MCF 10A (cell line): Measurements from ENCODE around the gene C11orf65. TPM values are rescaled to one million over a fixed set of nuclear protein-coding genes. Genes with fewer than 3 reads are reported as not detected.
A peak's percentile ranks its signal among the peaks of the same experiment; 100 is the strongest.
"Not testable (repeated sequence)": the region's sequence is repeated elsewhere in the genome, so short reads cannot be mapped to it uniquely, and the experiment has no call there.

ENCODE experiments used
- BruUV-seq: library from RNA; stranded (reverse); fragments of 400-500 nt; replicated peaks from 2 replicates; lab custom pipeline; 2021; lab: Mats Ljungman, UMichigan
- CTCF ChIA-PET: fragments of 300-600 bp; sonication (Branson Sonifier 250); formaldehyde crosslinking; extraction: SDS; loops from one replicate; lab custom pipeline; 2021; ENCODE audit warnings: antibody characterized with exemption, inconsistent platforms; lab: Yijun Ruan, JAX
- POLR2A ChIA-PET: fragments of 300-600, 350-650 bp; sonication (Branson Sonifier 250); formaldehyde crosslinking; extraction: SDS; loops from one replicate; lab custom pipeline; 2020; ENCODE audit warnings: antibody characterized with exemption, inconsistent platforms; lab: Yijun Ruan, JAX
- DNase-seq: peaks from one replicate; pipeline ENCODE4 v3.0.0-alpha.2; 2018; ENCODE audit not compliant: unreplicated experiment
- H3K27ac Mint-ChIP-seq: one replicate; pipeline ENCODE4 v1.8.0; 2022; ENCODE audit warnings: mild to moderate bottlenecking, low read depth, mixed read lengths; ENCODE audit not compliant: unreplicated experiment
- H3K27me3 Mint-ChIP-seq: one replicate; pipeline ENCODE4 v1.8.0; 2022; ENCODE audit warnings: mixed read lengths; ENCODE audit not compliant: insufficient read depth, unreplicated experiment
- H3K36me3 Mint-ChIP-seq: one replicate; pipeline ENCODE4 v1.8.0; 2022; ENCODE audit warnings: mild to moderate bottlenecking, moderate library complexity, mixed read lengths; ENCODE audit not compliant: insufficient read depth, unreplicated experiment
- H3K4me1 Mint-ChIP-seq: one replicate; pipeline ENCODE4 v1.8.0; 2022; ENCODE audit warnings: mixed read lengths; ENCODE audit not compliant: insufficient read depth, unreplicated experiment
- H3K4me3 Mint-ChIP-seq: one replicate; pipeline ENCODE4 v1.8.0; 2022; ENCODE audit warnings: mild to moderate bottlenecking, moderate library complexity, mixed read lengths; ENCODE audit not compliant: unreplicated experiment
- H3K9me3 Mint-ChIP-seq: one replicate; pipeline ENCODE4 v1.8.0; 2022; ENCODE audit warnings: mixed read lengths; ENCODE audit not compliant: unreplicated experiment
- intact Hi-C: fragments of 100-400 bp; cut with micrococcal nuclease; formaldehyde crosslinking; loops from 2 replicates; pipeline ENCODE4 v1.14.1; 2022
- total RNA-seq: library from RNA; stranded (reverse); gene quantifications from 2 replicates; pipeline ENCODE4 v1.2.3, GENCODE V29; 2022
- TF ChIP-seq, protein P1 (sequence below): fragments of 200-600 bp; IDR thresholded peaks from one replicate; pipeline ENCODE4 v1.8.0; 2022; ENCODE audit warnings: antibody characterized with exemption, mild to moderate bottlenecking; ENCODE audit not compliant: unreplicated experiment

The C11orf65 gene
- total RNA-seq, 1 experiment from 2014 or later, result 1.4 TPM

DNA sequence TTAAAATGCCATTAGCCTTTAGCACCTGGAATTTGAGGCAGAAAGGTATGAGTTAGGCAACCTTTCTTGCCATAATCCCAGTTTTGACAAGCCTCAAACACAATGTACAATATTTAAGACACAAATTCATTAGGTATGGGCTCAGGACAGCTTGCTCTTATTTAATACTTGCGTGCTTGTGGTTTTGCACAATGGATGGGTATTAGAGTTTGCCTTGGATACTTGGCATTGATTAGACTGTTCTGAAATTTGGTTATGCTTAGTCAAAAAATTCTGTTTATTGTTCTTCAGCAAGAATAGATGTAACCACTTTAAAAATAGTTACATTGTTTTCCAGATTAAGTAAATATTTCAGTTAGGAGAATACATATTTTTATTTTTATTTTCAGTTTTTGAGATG lies 5.4 kb upstream of the C11orf65 start:
- CTCF ChIA-PET, result interaction anchor here (0.6 kb wide), 1 partner anchor 168 kb away, joined by 8 read pairs; no protein-coding TSS in a partner anchor

DNA sequence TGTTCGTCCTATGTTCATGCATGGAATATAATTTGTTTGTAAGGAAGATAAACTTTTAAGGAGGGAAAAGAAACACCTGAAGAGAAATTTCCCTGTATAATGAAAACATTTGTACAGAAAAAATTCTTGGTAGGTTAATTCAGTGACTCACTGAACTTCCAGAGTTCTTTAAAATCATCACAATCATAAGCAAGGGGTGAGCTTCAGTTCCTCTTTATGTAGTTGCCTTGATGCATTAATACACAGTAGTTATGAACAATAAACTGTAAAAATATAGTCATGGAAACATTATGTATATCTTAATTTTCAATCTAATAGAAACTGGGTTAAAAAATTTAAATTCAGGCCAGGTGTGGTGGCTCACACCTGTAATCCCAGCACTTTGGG lies 1.1 kb upstream of the C11orf65 start:
- no peak for DNase-seq
- Mint-ChIP-seq H3K4me1 (peaks cover 11% of the 10 kb centered on the region), H3K9me3 (no peaks in the 10 kb centered on the region), H3K27ac (no peak overlapping the region), H3K27me3 (no peaks in the 10 kb centered on the region), H3K36me3 (no peaks in the 10 kb centered on the region), H3K4me3 (no peak overlapping the region)
- TF ChIP-seq, protein P1, sequence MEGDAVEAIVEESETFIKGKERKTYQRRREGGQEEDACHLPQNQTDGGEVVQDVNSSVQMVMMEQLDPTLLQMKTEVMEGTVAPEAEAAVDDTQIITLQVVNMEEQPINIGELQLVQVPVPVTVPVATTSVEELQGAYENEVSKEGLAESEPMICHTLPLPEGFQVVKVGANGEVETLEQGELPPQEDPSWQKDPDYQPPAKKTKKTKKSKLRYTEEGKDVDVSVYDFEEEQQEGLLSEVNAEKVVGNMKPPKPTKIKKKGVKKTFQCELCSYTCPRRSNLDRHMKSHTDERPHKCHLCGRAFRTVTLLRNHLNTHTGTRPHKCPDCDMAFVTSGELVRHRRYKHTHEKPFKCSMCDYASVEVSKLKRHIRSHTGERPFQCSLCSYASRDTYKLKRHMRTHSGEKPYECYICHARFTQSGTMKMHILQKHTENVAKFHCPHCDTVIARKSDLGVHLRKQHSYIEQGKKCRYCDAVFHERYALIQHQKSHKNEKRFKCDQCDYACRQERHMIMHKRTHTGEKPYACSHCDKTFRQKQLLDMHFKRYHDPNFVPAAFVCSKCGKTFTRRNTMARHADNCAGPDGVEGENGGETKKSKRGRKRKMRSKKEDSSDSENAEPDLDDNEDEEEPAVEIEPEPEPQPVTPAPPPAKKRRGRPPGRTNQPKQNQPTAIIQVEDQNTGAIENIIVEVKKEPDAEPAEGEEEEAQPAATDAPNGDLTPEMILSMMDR, result no peak
- CTCF ChIA-PET, result no interaction called here
- BruUV-seq, result no TSS peak
- POLR2A ChIA-PET, result interaction anchor here (0.8 kb wide), 1 partner anchor 178 kb away, joined by 3 read pairs; no protein-coding TSS in a partner anchor
- intact Hi-C loops, result loop anchor here (5.0 kb wide), 1 partner anchor 179 kb away; no protein-coding TSS in a partner anchor

More for the DNA sequence above, 5.4 kb upstream of the C11orf65 start:
- POLR2A ChIA-PET, result no interaction called here
- H3K27me3 Mint-ChIP-seq, result no peaks in the 10 kb centered on the region
- TF ChIP-seq, protein P1, result no peak
- H3K27ac Mint-ChIP-seq, result no peak overlapping the region
- no peaks in the 10 kb centered on the region for H3K9me3 Mint-ChIP-seq
- DNase-seq, result no peak
- no peaks in the 10 kb centered on the region for H3K36me3 Mint-ChIP-seq
- intact Hi-C loops, result no loop called here
- H3K4me3 Mint-ChIP-seq, result no peak overlapping the region
- H3K4me1 Mint-ChIP-seq, result no peaks in the 10 kb centered on the region
- BruUV-seq, result no TSS peak

DNA sequence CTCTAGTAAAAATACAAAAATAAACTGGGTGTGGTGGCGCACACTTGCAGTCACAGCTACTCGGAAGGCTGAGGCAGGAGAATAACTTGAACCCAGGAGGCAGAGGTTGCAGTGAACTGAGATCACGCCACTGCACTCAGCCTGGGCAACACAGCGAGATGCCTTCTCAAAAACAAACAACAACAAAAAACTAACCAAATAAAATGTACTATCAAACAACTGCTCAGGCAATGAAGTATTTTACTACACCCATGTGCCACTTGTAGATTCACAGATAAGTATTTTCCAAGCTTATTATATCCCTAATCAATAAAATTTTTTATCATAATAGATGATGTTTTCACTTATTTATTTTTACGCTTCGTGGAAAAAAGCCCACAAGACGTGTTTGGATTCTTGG lies 924 bp downstream of the C11orf65 start:
- no peaks in the 10 kb centered on the region for H3K9me3 Mint-ChIP-seq
- no peak for DNase-seq
- peaks cover 11% of the 10 kb centered on the region for H3K4me1 Mint-ChIP-seq
- intact Hi-C loops, result loop anchor here (2.0 to 5.0 kb wide), 2 partner anchors 181 to 244 kb away; partner anchors contain the start of genes ATM and NPAT
- ChIA-PET POLR2A (interaction anchor here (0.6 to 1.8 kb wide), 24 partner anchors 7 to 1625 kb away, joined by 3 to 11 read pairs (median 4); partner anchors contain the start of genes DDX10 and EXPH5), CTCF (interaction anchor here (0.7 to 0.9 kb wide), 2 partner anchors 145 to 181 kb away, joined by 3 to 4 read pairs; no protein-coding TSS in a partner anchor)
- no TSS peak for BruUV-seq
- H3K36me3 Mint-ChIP-seq, result no peaks in the 10 kb centered on the region
- peak overlapping the region; percentile 93 for H3K4me3 Mint-ChIP-seq
- H3K27ac Mint-ChIP-seq, result peak overlapping the region; percentile 100
- TF ChIP-seq, protein P1, result no peak
- H3K27me3 Mint-ChIP-seq, result no peaks in the 10 kb centered on the region

DNA sequence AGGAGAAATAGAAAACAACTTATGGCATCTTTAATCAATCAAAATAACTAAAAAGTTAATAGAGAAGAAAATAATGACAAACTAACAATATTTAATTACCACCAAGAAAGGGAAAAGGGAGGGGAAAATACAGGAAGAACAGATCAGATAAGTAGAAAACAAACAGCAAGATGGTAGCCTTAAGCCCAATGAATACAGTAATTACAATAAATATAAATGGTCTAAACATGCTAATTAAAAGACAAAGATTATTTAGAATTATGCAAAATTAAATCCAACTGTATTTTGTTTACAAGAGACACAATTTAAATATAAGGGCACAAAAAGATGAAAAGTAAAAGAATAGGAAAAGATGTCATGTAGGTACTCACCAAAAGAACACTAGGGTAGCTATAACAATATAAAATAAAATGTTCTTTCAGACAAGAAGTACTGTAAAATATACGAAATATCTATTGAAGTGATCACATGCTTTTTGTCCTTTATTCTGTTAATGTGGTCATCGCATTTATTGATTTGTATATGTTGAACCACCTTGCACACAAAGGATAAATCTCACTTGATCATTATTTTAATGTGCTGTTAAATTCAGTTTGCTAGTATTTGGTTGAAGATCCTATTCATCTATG lies 14.0 kb downstream of the C11orf65 start:
- H3K27me3 Mint-ChIP-seq, result no peaks in the 10 kb centered on the region
- BruUV-seq, result no TSS peak
- no peaks in the 10 kb centered on the region for H3K4me1 Mint-ChIP-seq
- H3K27ac Mint-ChIP-seq, result no peak overlapping the region
- ChIA-PET POLR2A (no interaction called here), CTCF (no interaction called here)
- H3K4me3 Mint-ChIP-seq, result no peak overlapping the region
- no peak for DNase-seq
- intact Hi-C loops, result no loop called here
- TF ChIP-seq, protein P1, result no peak
- H3K9me3 Mint-ChIP-seq, result peaks cover 21% of the 10 kb centered on the region
- H3K36me3 Mint-ChIP-seq, result no peaks in the 10 kb centered on the region

DNA sequence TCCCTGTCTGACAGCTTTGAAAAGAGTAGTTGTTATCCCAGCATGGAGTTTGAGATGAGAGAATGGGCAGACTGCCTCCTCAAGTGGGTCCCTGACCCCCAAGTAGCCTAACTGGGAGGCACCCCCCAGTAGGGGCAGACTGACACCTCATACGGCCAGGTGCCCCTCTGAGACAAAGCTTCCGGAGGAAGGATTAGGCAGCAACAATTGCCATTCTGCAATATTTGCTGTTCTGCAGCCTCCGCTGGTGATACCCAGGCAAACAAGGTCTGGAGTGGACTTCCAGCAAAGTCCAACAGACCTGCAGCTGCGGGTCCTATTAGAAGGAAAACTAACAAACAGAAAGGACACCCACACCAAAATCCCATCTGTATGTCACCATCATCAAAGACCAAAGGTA lies 25.9 kb downstream of the C11orf65 start:
- H3K27me3 Mint-ChIP-seq, BruUV-seq, H3K4me3 Mint-ChIP-seq, DNase-seq, intact Hi-C loops, H3K4me1 Mint-ChIP-seq, H3K27ac Mint-ChIP-seq, H3K36me3 Mint-ChIP-seq: not testable (repeated sequence)
- H3K9me3 Mint-ChIP-seq, result peaks cover 36% of the 10 kb centered on the region
- ChIA-PET POLR2A (interaction anchor here (0.9 kb wide), 1 partner anchor 207 kb away, joined by 3 read pairs; no protein-coding TSS in a partner anchor), CTCF (interaction anchor here (0.7 kb wide), 1 partner anchor 780 kb away, joined by 3 read pairs; no protein-coding TSS in a partner anchor)
